ENCODE results near the gene RER1.

The RER1 gene

DNA sequence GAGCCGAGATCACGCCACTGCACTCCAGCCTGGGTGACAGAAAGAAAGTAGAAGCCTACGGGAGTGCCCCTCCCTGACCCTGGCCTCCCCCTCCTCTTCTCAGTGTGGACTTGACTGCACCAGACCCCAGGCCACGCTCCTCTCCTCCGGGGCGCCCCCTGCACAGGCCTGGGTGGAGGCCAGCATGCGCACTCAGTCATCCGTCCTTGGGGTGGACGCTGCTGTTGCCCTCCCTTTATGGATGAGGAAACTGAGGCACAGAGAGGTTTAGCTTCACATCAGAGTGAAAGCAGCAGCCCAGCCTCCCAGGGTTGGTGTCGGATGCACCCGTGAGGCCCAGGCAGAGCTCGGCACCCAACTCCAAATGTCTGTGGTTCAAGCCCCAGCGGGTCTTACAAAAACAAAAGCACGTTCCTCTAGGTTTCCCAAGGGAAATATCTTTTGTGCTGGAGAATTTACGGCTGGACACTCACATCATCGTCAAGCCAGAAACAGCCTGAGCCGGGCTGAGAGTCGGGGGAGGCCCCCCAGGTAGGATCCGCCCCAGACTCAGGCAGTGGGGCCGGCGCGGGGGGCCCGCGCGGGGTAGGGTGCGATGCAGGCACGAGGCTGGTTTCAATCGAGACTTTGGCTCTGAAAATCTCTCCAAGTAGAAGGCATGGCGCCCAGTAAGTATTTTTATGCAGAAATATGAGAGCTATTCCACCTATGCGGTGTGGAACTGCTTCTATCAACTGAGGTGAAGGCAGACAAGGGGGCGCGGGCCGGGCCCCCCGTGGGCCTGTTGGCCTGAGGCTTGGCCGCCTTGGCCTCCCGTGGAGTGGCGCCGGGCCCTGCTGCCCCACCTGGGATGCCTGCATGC lies 36.9 kb upstream of the RER1 start:
- H3K4me3 ChIP-seq (ENCODE audit: low read length) = no peak overlapping the region
- no peak for DNase-seq (ENCODE audit: low read depth)
- TF ChIP-seq, protein P1, sequence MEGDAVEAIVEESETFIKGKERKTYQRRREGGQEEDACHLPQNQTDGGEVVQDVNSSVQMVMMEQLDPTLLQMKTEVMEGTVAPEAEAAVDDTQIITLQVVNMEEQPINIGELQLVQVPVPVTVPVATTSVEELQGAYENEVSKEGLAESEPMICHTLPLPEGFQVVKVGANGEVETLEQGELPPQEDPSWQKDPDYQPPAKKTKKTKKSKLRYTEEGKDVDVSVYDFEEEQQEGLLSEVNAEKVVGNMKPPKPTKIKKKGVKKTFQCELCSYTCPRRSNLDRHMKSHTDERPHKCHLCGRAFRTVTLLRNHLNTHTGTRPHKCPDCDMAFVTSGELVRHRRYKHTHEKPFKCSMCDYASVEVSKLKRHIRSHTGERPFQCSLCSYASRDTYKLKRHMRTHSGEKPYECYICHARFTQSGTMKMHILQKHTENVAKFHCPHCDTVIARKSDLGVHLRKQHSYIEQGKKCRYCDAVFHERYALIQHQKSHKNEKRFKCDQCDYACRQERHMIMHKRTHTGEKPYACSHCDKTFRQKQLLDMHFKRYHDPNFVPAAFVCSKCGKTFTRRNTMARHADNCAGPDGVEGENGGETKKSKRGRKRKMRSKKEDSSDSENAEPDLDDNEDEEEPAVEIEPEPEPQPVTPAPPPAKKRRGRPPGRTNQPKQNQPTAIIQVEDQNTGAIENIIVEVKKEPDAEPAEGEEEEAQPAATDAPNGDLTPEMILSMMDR (conservative IDR thresholded peaks at IDR 0.05; ENCODE audit: low read depth, low read length) = no peak

GRCh38 chr1:2355373-2356261 lies 36.0 kb upstream of the RER1 start:
- TF ChIP-seq, protein P1 (conservative IDR thresholded peaks at IDR 0.05; ENCODE audit: low read depth, low read length) = no peak
- DNase-seq (ENCODE audit: low read depth) = no peak
- no peak overlapping the region for H3K4me3 ChIP-seq (ENCODE audit: low read length)

DNA sequence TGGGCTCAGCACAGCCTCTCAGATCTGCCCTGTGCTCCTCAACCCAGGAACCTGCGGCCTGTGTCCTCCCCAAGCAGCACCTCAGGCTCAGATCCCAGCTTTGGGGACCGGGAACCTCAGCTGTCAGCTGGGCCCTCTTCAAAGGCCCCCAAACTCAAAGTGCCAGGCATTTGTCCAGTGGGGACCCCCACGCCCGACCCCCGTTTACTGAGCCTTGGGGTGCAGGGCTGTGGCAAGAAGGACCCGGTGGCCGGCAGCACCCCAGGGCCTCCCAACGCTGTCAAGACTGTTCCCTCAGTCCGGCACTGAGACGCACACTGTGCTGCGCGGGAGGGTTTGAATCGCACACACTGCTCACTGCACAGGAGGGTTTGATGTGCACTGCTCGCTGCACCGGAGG lies 35.2 kb upstream of the RER1 start:
- no peak overlapping the region for H3K4me3 ChIP-seq (ENCODE audit: low read length)
- TF ChIP-seq, protein P1 (conservative IDR thresholded peaks at IDR 0.05; ENCODE audit: low read depth, low read length) = no peak
- peak; percentile 29 for DNase-seq (ENCODE audit: low read depth)

GRCh38 chr1:2356911-2357845 lies 34.5 kb upstream of the RER1 start:
- no peak for DNase-seq (ENCODE audit: low read depth)
- TF ChIP-seq, protein P1 (conservative IDR thresholded peaks at IDR 0.05; ENCODE audit: low read depth, low read length) = no peak
- H3K4me3 ChIP-seq (ENCODE audit: low read length) = no peak overlapping the region

- DNase-seq (ENCODE audit: low read depth) = no peak
- H3K4me3 ChIP-seq (ENCODE audit: low read length) = no peak overlapping the region
- TF ChIP-seq, protein P1 (conservative IDR thresholded peaks at IDR 0.05; ENCODE audit: low read depth, low read length) = no peak
These were observed 33.6 kb upstream of the RER1 start for GRCh38 chr1:2358072-2358471.
